Liver (tissue), 9 donors: Measurements from ENCODE around the gene TECTA. TPM values are rescaled to one million over a fixed set of nuclear protein-coding genes. Genes with fewer than 3 reads are reported as not detected.

ENCODE experiments used
- DNase-seq: peaks from one replicate; pipeline ENCODE4 v3.0.0-alpha.2; 2017; ENCODE audit warnings: low spot score
- H3K27ac ChIP-seq, 2 donors: one replicate each; pipeline ENCODE4 v1.7.0; 2013; ENCODE audit warnings: inconsistent platforms in 2 of 2, low read length in 2 of 2, control low read depth in 1 of 2, low read depth in 1 of 2, mild to moderate bottlenecking in 1 of 2
- H3K27me3 ChIP-seq, 4 donors: one replicate each; pipeline versions ENCODE4 v1.6.1 to v1.7.0; 2013; ENCODE audit warnings: low read length in 3 of 4, inconsistent platforms in 1 of 4, mild to moderate bottlenecking in 1 of 4, moderate library complexity in 1 of 4; ENCODE audit not compliant: control insufficient read depth in 4 of 4, insufficient read depth in 4 of 4
- H3K36me3 ChIP-seq, 4 donors: one replicate each; pipeline versions ENCODE4 v1.6.1 to v1.7.0; 2013; ENCODE audit warnings: low read length in 3 of 4, mild to moderate bottlenecking in 3 of 4, low read depth in 1 of 4, moderate library complexity in 1 of 4; ENCODE audit not compliant: control insufficient read depth in 4 of 4, insufficient read depth in 3 of 4
- H3K4me1 ChIP-seq, 4 donors: one replicate each; pipeline versions ENCODE4 v1.6.1 to v1.7.0; 2013; ENCODE audit warnings: low read length in 3 of 4, mild to moderate bottlenecking in 3 of 4, moderate library complexity in 1 of 4; ENCODE audit not compliant: control insufficient read depth in 4 of 4, insufficient read depth in 4 of 4
- H3K4me3 ChIP-seq, 3 donors: one replicate each; pipeline versions ENCODE4 v1.6.1 to v1.7.0; 2013; ENCODE audit warnings: low read length in 3 of 3, control low read depth in 1 of 3, low read depth in 1 of 3, mild to moderate bottlenecking in 1 of 3
- H3K9ac ChIP-seq, 2 donors: one replicate each; pipeline ENCODE4 v1.7.0; 2013; ENCODE audit warnings: low read length in 2 of 2, mild to moderate bottlenecking in 2 of 2, moderate library complexity in 2 of 2, control low read depth in 1 of 2, low read depth in 1 of 2
- H3K9me3 ChIP-seq, 4 donors: one replicate each; pipeline versions ENCODE4 v1.6.1 to v1.7.0; 2013; ENCODE audit warnings: low read length in 3 of 4; ENCODE audit not compliant: control insufficient read depth in 4 of 4
- ATF3 ChIP-seq: IDR thresholded peaks from 2 replicates; pipeline ENCODE4 v1.6.1; 2016; ENCODE audit warnings: antibody characterized with exemption
- EGR1 ChIP-seq, 2 donors: IDR thresholded peaks; 2 replicates each; pipeline ENCODE4 v1.6.1; 2016 to 2018; ENCODE audit warnings: antibody characterized with exemption in 2 of 2, low read depth in 2 of 2
- FOXA2 ChIP-seq: IDR thresholded peaks from 2 replicates; pipeline ENCODE4 v1.6.1; 2016; ENCODE audit warnings: antibody characterized with exemption
- GABPA ChIP-seq, 2 donors: IDR thresholded peaks in 1 of 2; conservative IDR thresholded peaks in 1 of 2; 2 replicates each; pipeline ENCODE4 v1.6.1; 2016; ENCODE audit warnings: antibody characterized with exemption in 2 of 2, mild to moderate bottlenecking in 1 of 2, moderate library complexity in 1 of 2
- HNF4G ChIP-seq: IDR thresholded peaks from 2 replicates; pipeline ENCODE4 v1.6.1; 2016; ENCODE audit warnings: antibody characterized with exemption
- NR2F2 ChIP-seq: IDR thresholded peaks from 2 replicates; pipeline ENCODE4 v1.6.1; 2016; ENCODE audit warnings: antibody characterized with exemption
- RAD21 ChIP-seq, 2 donors: IDR thresholded peaks; 2 replicates each; pipeline ENCODE4 v1.6.1; 2016; ENCODE audit warnings: antibody characterized with exemption in 2 of 2, mild to moderate bottlenecking in 2 of 2
- REST ChIP-seq: IDR thresholded peaks from 2 replicates; pipeline ENCODE4 v1.6.1; 2016; ENCODE audit warnings: antibody characterized with exemption, mild to moderate bottlenecking
- RXRA ChIP-seq, 2 donors: IDR thresholded peaks; 2 replicates each; pipeline ENCODE4 v1.6.1; 2017 to 2018; ENCODE audit warnings: antibody characterized with exemption in 2 of 2, mild to moderate bottlenecking in 1 of 2
- SP1 ChIP-seq: IDR thresholded peaks from 2 replicates; pipeline ENCODE4 v1.6.1; 2018; ENCODE audit warnings: antibody characterized with exemption, mild to moderate bottlenecking
- WGBS: extraction: QIAGEN DNeasy Blood & Tissue Kit; methylation state at CpG from one replicate; pipeline ENCODE4 v1.1.7; 2013; 5-methylcytosine and 5-hydroxymethylcytosine counted together
- polyA plus RNA-seq, 2 donors: library from polyadenylated mRNA; stranded (reverse) in 1 of 2; unstranded in 1 of 2; fragments of 200-250 nt in 1 of 2; fragments of >200 nt in 1 of 2; fragmentation: Nextera tagmentation in 1 of 2; extraction: Ambion mirVana in 1 of 2; gene quantifications; one replicate each; pipeline versions ENCODE4 v1.2.1 to v1.2.3, GENCODE V29; 2013 to 2015
- total RNA-seq, 2 donors: library from RNA; depleted of rRNA; stranded (reverse); fragments of >200 nt; gene quantifications; one replicate each; pipeline ENCODE4 v1.2.3, GENCODE V29; 2014
- TF ChIP-seq, protein P1 (sequence below): fragments of 150-350 bp; IDR thresholded peaks from 2 replicates; pipeline ENCODE4 v1.5.1; 2017; ENCODE audit warnings: improper control_type of control experiment, low read depth, low read length; ENCODE audit not compliant: missing input control
- TF ChIP-seq, protein P2 (sequence below): IDR thresholded peaks from 2 replicates; pipeline ENCODE4 v1.6.1; 2016; ENCODE audit warnings: antibody characterized with exemption
- TF ChIP-seq, protein P3 (sequence below): IDR thresholded peaks from 2 replicates; pipeline ENCODE4 v1.6.1; 2016; ENCODE audit warnings: antibody characterized with exemption
- donor health status: healthy.
- donor health status: healthy.
- donor health status: healthy.
- donor health status: healthy.
- donor health status: healthy.

Gene TECTA
- total and polyA plus RNA-seq, 4 donors, result 0.46 to 2.4 (median 0.73) TPM

- H3K27ac ChIP-seq, result no peak overlapping the region
- no peak for TF ChIP-seq HNF4G
- TF ChIP-seq, protein P1, sequence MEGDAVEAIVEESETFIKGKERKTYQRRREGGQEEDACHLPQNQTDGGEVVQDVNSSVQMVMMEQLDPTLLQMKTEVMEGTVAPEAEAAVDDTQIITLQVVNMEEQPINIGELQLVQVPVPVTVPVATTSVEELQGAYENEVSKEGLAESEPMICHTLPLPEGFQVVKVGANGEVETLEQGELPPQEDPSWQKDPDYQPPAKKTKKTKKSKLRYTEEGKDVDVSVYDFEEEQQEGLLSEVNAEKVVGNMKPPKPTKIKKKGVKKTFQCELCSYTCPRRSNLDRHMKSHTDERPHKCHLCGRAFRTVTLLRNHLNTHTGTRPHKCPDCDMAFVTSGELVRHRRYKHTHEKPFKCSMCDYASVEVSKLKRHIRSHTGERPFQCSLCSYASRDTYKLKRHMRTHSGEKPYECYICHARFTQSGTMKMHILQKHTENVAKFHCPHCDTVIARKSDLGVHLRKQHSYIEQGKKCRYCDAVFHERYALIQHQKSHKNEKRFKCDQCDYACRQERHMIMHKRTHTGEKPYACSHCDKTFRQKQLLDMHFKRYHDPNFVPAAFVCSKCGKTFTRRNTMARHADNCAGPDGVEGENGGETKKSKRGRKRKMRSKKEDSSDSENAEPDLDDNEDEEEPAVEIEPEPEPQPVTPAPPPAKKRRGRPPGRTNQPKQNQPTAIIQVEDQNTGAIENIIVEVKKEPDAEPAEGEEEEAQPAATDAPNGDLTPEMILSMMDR, result no peak
- TF ChIP-seq REST, result no peak
- no peak for TF ChIP-seq ATF3
- TF ChIP-seq RXRA (IDR thresholded peaks at IDR 0.05), result no peak
- no peak for TF ChIP-seq NR2F2
- no peak for TF ChIP-seq FOXA2
- TF ChIP-seq, protein P2, sequence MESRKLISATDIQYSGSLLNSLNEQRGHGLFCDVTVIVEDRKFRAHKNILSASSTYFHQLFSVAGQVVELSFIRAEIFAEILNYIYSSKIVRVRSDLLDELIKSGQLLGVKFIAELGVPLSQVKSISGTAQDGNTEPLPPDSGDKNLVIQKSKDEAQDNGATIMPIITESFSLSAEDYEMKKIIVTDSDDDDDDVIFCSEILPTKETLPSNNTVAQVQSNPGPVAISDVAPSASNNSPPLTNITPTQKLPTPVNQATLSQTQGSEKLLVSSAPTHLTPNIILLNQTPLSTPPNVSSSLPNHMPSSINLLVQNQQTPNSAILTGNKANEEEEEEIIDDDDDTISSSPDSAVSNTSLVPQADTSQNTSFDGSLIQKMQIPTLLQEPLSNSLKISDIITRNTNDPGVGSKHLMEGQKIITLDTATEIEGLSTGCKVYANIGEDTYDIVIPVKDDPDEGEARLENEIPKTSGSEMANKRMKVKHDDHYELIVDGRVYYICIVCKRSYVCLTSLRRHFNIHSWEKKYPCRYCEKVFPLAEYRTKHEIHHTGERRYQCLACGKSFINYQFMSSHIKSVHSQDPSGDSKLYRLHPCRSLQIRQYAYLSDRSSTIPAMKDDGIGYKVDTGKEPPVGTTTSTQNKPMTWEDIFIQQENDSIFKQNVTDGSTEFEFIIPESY, result no peak
- no peak for TF ChIP-seq GABPA (IDR thresholded peaks at IDR 0.05 in 1 of 2, conservative IDR thresholded peaks at IDR 0.05 in 1 of 2)
- no peak for DNase-seq
- no peak overlapping the region for H3K4me3 ChIP-seq
- H3K36me3 ChIP-seq, result no peaks in the 10 kb centered on the region
- H3K27me3 ChIP-seq, result no peaks in the 10 kb centered on the region
- no peaks in the 10 kb centered on the region for H3K4me1 ChIP-seq
- H3K9me3 ChIP-seq, result no peaks in the 10 kb centered on the region
- 97% methylated on average over 4 of the region's 4 CpGs for WGBS
- no peak overlapping the region for H3K9ac ChIP-seq
These were observed 50.2 kb downstream of the TECTA start for GRCh38 chr11:121151207-121151688.

- no peak for DNase-seq
- no peak overlapping the region for H3K27ac ChIP-seq
- H3K36me3 ChIP-seq, result no peaks in the 10 kb centered on the region
- no peak overlapping the region for H3K4me3 ChIP-seq
- no peaks in the 10 kb centered on the region for H3K4me1 ChIP-seq
- TF ChIP-seq, protein P2, result no peak
- no peak for TF ChIP-seq FOXA2
- no peak for TF ChIP-seq GABPA (IDR thresholded peaks at IDR 0.05 in 1 of 2, conservative IDR thresholded peaks at IDR 0.05 in 1 of 2)
- TF ChIP-seq SP1, result no peak
- TF ChIP-seq, protein P3, sequence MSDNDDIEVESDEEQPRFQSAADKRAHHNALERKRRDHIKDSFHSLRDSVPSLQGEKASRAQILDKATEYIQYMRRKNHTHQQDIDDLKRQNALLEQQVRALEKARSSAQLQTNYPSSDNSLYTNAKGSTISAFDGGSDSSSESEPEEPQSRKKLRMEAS, result no peak
- TF ChIP-seq EGR1 (IDR thresholded peaks at IDR 0.05; ENCODE audit: low read depth in 2 of 2), result no peak
- no peak for TF ChIP-seq HNF4G
- TF ChIP-seq RAD21 (IDR thresholded peaks at IDR 0.05), result no peak
- H3K9me3 ChIP-seq, result no peaks in the 10 kb centered on the region
- no peak overlapping the region for H3K9ac ChIP-seq
- 95% methylated on average over 19 of the region's 19 CpGs for WGBS
- H3K27me3 ChIP-seq, result no peaks in the 10 kb centered on the region
These were observed 51.7 kb downstream of the TECTA start for GRCh38 chr11:121152764-121153163.
